ENCODE results near the gene ILDR2. TPM values are rescaled to one million over a fixed set of nuclear protein-coding genes. Genes with fewer than 3 reads are reported as not detected.
A peak's percentile ranks its signal among the peaks of the same experiment; 100 is the strongest.

Gene ILDR2
- total and polyA plus RNA-seq, 2 donors (not counting 1 experiment from before 2014, with no cell fraction given) = under 0.01 to 0.14 TPM

DNA sequence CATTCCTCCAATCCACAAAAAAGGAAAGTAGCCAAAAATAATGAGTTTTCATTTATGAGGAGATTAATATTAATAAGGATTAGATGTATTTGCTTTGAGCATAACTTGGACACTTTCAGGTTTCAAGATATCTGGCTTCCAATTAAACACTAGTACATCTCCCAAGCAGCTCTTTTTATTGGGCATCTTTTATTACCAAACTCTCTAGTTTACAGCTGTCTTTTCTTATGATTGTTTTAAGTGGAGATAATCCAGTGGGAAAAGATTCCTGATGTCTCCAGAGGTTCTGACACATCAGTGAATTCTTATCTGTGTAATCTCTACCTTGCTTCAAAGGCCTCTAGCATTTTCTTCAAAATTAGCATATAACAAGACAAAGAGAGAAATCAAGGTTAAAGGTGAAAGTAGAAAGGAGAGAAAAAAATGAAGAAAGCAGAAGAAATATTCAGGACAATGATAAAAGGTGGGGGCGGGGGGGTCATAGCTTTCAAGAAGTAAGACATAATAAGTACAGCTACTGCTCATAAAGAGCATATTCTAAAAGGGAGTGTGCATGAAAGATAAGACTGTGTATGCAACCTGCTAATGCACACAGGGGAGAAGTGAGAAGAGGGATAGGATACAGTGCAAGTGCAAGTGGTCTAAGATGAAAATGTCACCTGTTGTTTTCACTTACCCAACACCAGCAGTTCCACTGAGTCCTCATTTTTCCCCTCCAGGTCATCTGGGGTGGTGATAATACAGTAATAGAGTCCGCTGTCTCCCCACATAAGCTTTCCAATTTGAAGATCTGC lies 19.1 kb downstream of the ILDR2 start:
- H3K4me2 ChIP-seq (ENCODE audit: extremely low read depth, insufficient read depth, low read length) = no peak overlapping the region
- H3K9me3 ChIP-seq (ENCODE audit: control insufficient read depth, insufficient read depth, low read depth, low read length) = no peaks in the 10 kb centered on the region
- no peak overlapping the region for H2AFZ ChIP-seq (ENCODE audit: low read length)
- H3K79me2 ChIP-seq (ENCODE audit: control insufficient read depth, insufficient read depth, low read length) = no peaks in the 10 kb centered on the region
- H3K9ac ChIP-seq (ENCODE audit: insufficient read depth, low read length) = no peak overlapping the region
- no peak overlapping the region for H3K27ac ChIP-seq (ENCODE audit: insufficient read depth, low read length)
- no peaks in the 10 kb centered on the region for H3K36me3 ChIP-seq (ENCODE audit: control insufficient read depth, insufficient read depth, low read length)
- no peaks in the 10 kb centered on the region for H4K20me1 ChIP-seq (ENCODE audit: control insufficient read depth, extremely low read depth, insufficient read depth, low read length)
- H3K27me3 ChIP-seq (ENCODE audit: control insufficient read depth, insufficient read depth, low read length) = no peaks in the 10 kb centered on the region
- TF ChIP-seq, protein P1, sequence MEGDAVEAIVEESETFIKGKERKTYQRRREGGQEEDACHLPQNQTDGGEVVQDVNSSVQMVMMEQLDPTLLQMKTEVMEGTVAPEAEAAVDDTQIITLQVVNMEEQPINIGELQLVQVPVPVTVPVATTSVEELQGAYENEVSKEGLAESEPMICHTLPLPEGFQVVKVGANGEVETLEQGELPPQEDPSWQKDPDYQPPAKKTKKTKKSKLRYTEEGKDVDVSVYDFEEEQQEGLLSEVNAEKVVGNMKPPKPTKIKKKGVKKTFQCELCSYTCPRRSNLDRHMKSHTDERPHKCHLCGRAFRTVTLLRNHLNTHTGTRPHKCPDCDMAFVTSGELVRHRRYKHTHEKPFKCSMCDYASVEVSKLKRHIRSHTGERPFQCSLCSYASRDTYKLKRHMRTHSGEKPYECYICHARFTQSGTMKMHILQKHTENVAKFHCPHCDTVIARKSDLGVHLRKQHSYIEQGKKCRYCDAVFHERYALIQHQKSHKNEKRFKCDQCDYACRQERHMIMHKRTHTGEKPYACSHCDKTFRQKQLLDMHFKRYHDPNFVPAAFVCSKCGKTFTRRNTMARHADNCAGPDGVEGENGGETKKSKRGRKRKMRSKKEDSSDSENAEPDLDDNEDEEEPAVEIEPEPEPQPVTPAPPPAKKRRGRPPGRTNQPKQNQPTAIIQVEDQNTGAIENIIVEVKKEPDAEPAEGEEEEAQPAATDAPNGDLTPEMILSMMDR (conservative IDR thresholded peaks at IDR 0.05 in 1 of 2, IDR thresholded peaks at IDR 0.05 in 1 of 2; ENCODE audit: low read depth in 1 of 2, low read length in 2 of 2) = no peak
- no peak for TF ChIP-seq EZH2 (IDR thresholded peaks at IDR 0.05; ENCODE audit: low read length, missing control alignments)
- no peaks in the 10 kb centered on the region for H3K4me1 ChIP-seq (ENCODE audit: control insufficient read depth, extremely low read depth, insufficient read depth, low read length)
- DNase-seq (ENCODE audit: low read depth in 2 of 2) = no peak
- H3K4me3 ChIP-seq (replicated peaks in 1 of 4; ENCODE audit: control extremely low read depth in 1 of 4, insufficient read depth in 1 of 4, low read depth in 3 of 4, low read length in 4 of 4) = no peak overlapping the region

DNA sequence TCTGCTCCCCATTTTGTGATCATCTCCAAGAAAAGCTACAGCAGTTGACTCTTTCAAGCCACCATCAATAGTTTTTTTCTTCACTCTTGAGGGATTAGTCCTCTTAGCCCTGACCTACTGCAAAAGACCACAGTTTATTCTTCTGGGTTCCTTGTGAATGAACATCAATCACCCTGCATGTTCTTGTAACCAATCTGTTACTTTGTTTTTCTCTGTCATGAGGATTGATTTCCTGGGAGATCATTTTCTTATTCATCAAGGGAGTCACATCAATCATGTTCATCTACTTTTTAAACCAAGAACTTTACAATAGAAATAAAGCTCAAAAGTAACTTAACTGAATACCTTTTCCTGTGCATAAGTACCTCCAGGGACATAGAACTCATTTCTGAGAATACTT lies 21.8 kb downstream of the ILDR2 start:
- Histone ChIP-seq H2AFZ (ENCODE audit: low read length) (no peak overlapping the region), H3K9ac (ENCODE audit: insufficient read depth, low read length) (no peak overlapping the region), H3K9me3 (ENCODE audit: control insufficient read depth, insufficient read depth, low read depth, low read length) (no peaks in the 10 kb centered on the region), H3K27ac (ENCODE audit: insufficient read depth, low read length) (no peak overlapping the region), H3K4me1 (ENCODE audit: control insufficient read depth, extremely low read depth, insufficient read depth, low read length) (no peaks in the 10 kb centered on the region), H3K4me3 (replicated peaks in 1 of 4; ENCODE audit: control extremely low read depth in 1 of 4, insufficient read depth in 1 of 4, low read depth in 3 of 4, low read length in 4 of 4) (no peak overlapping the region), H3K36me3 (ENCODE audit: control insufficient read depth, insufficient read depth, low read length) (no peaks in the 10 kb centered on the region), H3K4me2 (ENCODE audit: extremely low read depth, insufficient read depth, low read length) (no peak overlapping the region), H4K20me1 (ENCODE audit: control insufficient read depth, extremely low read depth, insufficient read depth, low read length) (no peaks in the 10 kb centered on the region), H3K27me3 (ENCODE audit: control insufficient read depth, insufficient read depth, low read length) (no peaks in the 10 kb centered on the region), H3K79me2 (ENCODE audit: control insufficient read depth, insufficient read depth, low read length) (no peaks in the 10 kb centered on the region)
- TF ChIP-seq, protein P1 (conservative IDR thresholded peaks at IDR 0.05 in 1 of 2, IDR thresholded peaks at IDR 0.05 in 1 of 2; ENCODE audit: low read depth in 1 of 2, low read length in 2 of 2) = no peak
- TF ChIP-seq EZH2 (IDR thresholded peaks at IDR 0.05; ENCODE audit: low read length, missing control alignments) = no peak
- peak in 1 of 2 donors; percentile 29 for DNase-seq (ENCODE audit: low read depth in 2 of 2)

DNA sequence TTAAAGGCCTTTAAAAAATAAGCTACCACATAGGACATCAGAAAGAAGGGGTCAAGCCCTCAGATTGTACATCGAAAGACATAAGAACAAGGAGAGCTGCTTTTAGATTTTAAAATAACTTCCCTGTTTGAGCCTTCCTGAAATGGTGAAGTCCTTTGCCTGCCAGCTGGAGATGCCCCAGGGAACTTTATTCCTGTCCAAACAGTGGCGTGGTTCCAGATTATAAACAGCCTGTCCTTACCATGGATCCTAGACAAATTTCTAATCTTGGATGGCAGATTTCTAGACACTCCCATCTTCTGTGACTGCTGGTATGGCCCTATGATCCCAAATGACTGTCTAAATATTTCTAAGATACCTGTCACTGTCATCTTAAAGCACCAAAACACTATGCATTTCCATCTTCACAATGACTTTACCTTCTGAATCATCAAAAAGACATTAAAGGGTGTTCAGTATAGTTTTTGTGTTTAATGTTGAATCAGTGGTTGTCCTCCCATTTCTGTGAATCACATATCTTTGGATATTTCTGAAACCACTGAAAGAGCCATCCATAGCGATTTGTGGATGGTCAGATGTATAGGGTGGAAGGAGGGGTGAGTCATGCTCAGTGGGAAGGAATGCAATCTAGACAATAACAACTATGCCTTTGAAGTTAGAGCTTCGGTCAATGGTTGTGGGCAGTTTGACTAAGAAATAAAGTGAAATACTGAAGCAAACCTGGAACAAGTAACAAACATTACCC lies 23.2 kb downstream of the ILDR2 start:
- no peak overlapping the region for H3K27ac ChIP-seq (ENCODE audit: insufficient read depth, low read length)
- no peak overlapping the region for H3K4me3 ChIP-seq (replicated peaks in 1 of 4; ENCODE audit: control extremely low read depth in 1 of 4, insufficient read depth in 1 of 4, low read depth in 3 of 4, low read length in 4 of 4)
- no peaks in the 10 kb centered on the region for H3K4me1 ChIP-seq (ENCODE audit: control insufficient read depth, extremely low read depth, insufficient read depth, low read length)
- H4K20me1 ChIP-seq (ENCODE audit: control insufficient read depth, extremely low read depth, insufficient read depth, low read length) = no peaks in the 10 kb centered on the region
- no peak overlapping the region for H3K9ac ChIP-seq (ENCODE audit: insufficient read depth, low read length)
- no peaks in the 10 kb centered on the region for H3K27me3 ChIP-seq (ENCODE audit: control insufficient read depth, insufficient read depth, low read length)
- no peak overlapping the region for H2AFZ ChIP-seq (ENCODE audit: low read length)
- no peaks in the 10 kb centered on the region for H3K79me2 ChIP-seq (ENCODE audit: control insufficient read depth, insufficient read depth, low read length)
- H3K9me3 ChIP-seq (ENCODE audit: control insufficient read depth, insufficient read depth, low read depth, low read length) = no peaks in the 10 kb centered on the region
- TF ChIP-seq, protein P1 (conservative IDR thresholded peaks at IDR 0.05 in 1 of 2, IDR thresholded peaks at IDR 0.05 in 1 of 2; ENCODE audit: low read depth in 1 of 2, low read length in 2 of 2) = no peak
- no peak for TF ChIP-seq EZH2 (IDR thresholded peaks at IDR 0.05; ENCODE audit: low read length, missing control alignments)
- H3K36me3 ChIP-seq (ENCODE audit: control insufficient read depth, insufficient read depth, low read length) = no peaks in the 10 kb centered on the region
- no peak overlapping the region for H3K4me2 ChIP-seq (ENCODE audit: extremely low read depth, insufficient read depth, low read length)
- DNase-seq (ENCODE audit: low read depth in 2 of 2) = peak; percentile 18 to 94
